Stomach (tissue), 4 donors: ENCODE results near the gene MRE11.

Source experiments
- POLR2A ChIP-seq, 4 donors: fragments of 450-650 bp; IDR thresholded peaks; one replicate each; pipeline ENCODE4 v1.6.1; 2016; ENCODE audit warnings: antibody characterized with exemption in 4 of 4, control low read depth in 2 of 4, mild to moderate bottlenecking in 1 of 4, moderate library complexity in 1 of 4
- TF ChIP-seq, protein P1 (sequence below), 7 experiments: fragments of 450-650 bp in 4 of 7; fragments of 200-600 bp in 3 of 7; sonication (generic) in 3 of 7; IDR thresholded peaks; one replicate each; pipeline ENCODE4 v1.5.1; 2016 to 2019; ENCODE audit warnings: antibody characterized with exemption in 7 of 7, control low read depth in 2 of 7, mild to moderate bottlenecking in 1 of 7

DNA sequence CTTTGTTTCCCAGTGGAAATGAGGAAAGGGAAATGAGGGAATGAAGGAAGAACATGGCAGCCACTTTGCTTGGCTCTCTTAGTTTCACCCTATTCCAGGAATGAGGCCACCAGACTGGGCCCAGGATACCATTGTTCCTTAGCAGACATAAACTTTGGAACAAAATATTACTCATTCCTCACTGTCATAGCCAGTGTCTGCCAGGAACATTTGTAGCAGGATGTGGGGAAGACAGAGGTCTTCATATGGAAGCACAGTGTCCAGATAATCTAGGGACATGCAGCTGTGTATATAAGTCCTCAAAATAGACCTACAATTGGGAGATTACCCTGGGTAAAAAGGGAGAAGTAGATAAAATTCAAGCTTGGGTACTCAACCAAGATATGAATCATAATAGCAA, 34.9 kb upstream of the MRE11 start:
- TF ChIP-seq, protein P1, sequence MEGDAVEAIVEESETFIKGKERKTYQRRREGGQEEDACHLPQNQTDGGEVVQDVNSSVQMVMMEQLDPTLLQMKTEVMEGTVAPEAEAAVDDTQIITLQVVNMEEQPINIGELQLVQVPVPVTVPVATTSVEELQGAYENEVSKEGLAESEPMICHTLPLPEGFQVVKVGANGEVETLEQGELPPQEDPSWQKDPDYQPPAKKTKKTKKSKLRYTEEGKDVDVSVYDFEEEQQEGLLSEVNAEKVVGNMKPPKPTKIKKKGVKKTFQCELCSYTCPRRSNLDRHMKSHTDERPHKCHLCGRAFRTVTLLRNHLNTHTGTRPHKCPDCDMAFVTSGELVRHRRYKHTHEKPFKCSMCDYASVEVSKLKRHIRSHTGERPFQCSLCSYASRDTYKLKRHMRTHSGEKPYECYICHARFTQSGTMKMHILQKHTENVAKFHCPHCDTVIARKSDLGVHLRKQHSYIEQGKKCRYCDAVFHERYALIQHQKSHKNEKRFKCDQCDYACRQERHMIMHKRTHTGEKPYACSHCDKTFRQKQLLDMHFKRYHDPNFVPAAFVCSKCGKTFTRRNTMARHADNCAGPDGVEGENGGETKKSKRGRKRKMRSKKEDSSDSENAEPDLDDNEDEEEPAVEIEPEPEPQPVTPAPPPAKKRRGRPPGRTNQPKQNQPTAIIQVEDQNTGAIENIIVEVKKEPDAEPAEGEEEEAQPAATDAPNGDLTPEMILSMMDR (IDR thresholded peaks at IDR 0.05): no peak
- TF ChIP-seq POLR2A (IDR thresholded peaks at IDR 0.05): no peak
